Measurements from ENCODE around the gene ANKRD55. TPM values are rescaled to one million over a fixed set of nuclear protein-coding genes. Genes with fewer than 3 reads are reported as not detected.
"Not testable (repeated sequence)": the region's sequence is repeated elsewhere in the genome, so short reads cannot be mapped to it uniquely, and the experiment has no call there.

Gene ANKRD55
- total RNA-seq, 2 experiments from 2014 or later = 0.19 to 0.71 TPM

DNA sequence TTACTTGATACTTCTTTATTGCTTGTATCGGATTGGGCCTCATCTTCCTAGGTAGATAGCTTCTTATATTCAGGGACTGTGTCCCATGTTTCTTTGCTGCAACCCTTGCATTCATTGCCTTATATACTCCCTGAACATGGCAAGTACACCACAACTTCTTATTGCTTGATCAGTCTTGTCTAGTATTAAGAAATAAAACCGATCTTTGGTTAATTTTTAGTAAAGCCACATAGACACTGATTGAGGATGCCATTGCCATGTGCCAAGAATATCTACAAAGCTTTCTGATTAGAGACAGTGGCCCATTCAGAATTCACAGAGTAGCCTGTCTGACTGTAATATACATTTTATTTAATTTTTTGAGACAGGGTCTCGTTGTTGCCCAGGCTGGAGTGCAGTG is 34.7 kb upstream of the ANKRD55 start:
- no peaks in the 10 kb centered on the region for H3K36me3 Mint-ChIP-seq
- no peaks in the 10 kb centered on the region for H3K9me3 Mint-ChIP-seq
- no peak overlapping the region for H3K4me3 Mint-ChIP-seq
- H3K27me3 Mint-ChIP-seq = peaks cover 6% of the 10 kb centered on the region
- no peak overlapping the region for H3K27ac Mint-ChIP-seq
- H3K4me1 Mint-ChIP-seq = peaks cover 7% of the 10 kb centered on the region
- ATAC-seq (ENCODE audit: low read depth) = no peak
- DNase-seq = no peak
- POLR2A ChIA-PET = no interaction called here

DNA sequence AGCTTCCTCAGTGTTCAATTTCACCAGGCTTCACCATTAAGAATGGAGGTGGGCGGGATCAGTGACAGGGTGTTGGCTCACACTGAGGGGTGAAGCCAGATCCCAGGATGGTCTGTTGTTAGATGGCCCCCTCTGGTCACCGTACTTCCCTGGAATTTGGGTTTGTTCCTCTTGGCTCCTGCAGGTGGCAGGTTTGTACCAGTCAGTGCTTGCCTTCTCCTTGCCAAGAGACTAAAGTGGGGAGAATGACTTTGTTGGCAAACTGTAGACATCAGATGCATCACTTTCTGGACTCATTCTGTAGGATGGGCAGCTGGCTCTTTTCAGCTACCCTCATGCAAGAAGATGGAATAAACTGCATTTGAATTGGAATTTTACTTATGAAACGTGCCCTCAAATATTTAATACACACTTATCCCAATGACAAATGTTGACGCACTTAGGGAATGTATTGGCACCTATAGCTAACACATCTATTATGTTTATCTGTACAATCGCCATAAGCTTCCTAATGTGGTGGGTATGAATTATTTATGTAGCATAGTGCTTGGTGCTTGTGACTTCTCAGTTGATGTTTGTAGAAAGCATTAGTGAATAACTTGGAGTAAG is 31.4 kb upstream of the ANKRD55 start:
- no peak overlapping the region for H3K27ac Mint-ChIP-seq
- no peak overlapping the region for H3K4me3 Mint-ChIP-seq
- no peaks in the 10 kb centered on the region for H3K36me3 Mint-ChIP-seq
- H3K9me3 Mint-ChIP-seq = no peaks in the 10 kb centered on the region
- DNase-seq = no peak
- H3K27me3 Mint-ChIP-seq = peaks cover 9% of the 10 kb centered on the region
- POLR2A ChIA-PET = no interaction called here
- no peaks in the 10 kb centered on the region for H3K4me1 Mint-ChIP-seq
- no peak for ATAC-seq (ENCODE audit: low read depth)

DNA sequence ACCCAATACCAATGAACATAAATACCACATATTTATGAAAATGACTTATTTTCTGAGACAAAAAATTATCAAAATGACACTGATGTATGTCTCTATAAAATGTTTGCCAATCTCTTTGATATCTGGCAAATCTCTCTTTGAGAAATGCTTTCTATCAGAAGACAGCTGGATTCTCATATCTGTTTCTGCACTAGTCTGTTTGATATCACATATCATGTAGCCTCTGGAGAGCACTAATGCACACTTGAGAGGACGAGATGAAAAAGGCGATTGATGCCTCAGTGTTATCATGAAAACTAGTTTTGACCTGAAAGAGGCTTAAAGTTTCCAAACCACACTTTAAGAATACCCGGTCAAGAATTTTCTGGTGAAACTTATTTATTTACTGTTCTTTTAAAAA is 29.1 kb upstream of the ANKRD55 start:
- Mint-ChIP-seq H3K9me3 (no peaks in the 10 kb centered on the region), H3K36me3 (no peaks in the 10 kb centered on the region), H3K4me1 (peaks cover 3% of the 10 kb centered on the region), H3K27me3 (peaks cover 8% of the 10 kb centered on the region), H3K4me3 (no peak overlapping the region), H3K27ac (no peak overlapping the region)
- no peak for ATAC-seq (ENCODE audit: low read depth)
- POLR2A ChIA-PET = no interaction called here
- no peak for DNase-seq

DNA sequence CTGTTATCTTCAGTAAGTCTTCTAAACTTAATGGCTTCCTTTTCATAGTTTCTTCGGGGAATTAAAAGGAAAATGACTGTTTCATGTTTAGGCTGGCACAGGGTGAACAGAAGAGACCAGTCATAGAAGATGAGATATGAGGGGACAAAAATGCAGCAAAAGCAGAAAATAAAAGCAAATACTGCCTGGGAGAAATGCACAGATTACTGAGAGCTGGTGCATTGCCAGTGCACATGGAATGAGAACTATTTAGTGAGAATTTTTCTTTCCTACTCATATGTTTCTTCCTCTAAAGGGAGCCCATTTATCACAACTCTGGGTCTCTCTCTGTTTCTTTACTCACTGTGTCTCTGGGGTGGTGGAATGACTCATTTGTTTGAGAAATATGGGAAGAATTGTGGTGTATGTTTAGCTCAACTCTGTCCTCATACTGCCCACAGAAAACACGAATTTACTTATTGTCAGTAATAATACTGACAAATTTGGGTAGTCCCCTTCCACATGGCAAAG is 25.9 kb upstream of the ANKRD55 start:
- POLR2A ChIA-PET = no interaction called here
- ATAC-seq (ENCODE audit: low read depth) = no peak

DNA sequence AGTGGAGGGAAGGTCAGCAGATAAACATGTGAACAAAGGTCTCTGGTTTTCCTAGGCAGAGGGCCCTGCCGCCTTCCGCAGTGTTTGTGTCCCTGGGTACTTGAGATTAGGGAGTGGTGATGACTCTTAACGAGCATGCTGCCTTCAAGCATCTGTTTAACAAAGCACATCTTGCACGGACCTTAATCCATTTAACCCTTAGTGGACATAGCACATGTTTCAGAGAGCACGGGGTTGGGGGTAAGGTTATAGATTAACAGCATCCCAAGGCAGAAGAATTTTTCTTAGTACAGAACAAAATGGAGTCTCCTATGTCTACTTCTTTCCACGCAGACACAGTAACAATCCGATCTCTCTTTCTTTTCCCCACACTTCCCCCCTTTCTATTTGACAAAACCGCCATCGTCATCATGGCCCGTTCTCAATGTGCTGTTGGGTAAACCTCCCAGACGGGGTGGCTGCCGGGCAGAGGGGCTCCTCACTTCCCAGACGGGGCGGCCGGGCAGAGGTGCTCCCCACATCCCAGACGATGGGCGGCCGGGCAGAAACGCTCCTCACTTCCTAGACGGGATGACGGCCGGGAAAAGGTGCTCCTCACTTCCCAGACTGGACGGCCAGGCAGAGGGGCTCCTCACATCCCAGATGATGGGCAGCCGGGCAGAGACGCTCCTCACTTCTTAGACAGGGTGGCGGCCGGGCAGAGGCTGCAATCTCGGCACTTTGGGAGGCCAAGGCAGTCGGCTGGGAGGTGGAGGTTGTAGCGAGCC is 24.8 kb upstream of the ANKRD55 start:
- H3K27ac Mint-ChIP-seq; H3K9me3 Mint-ChIP-seq; H3K36me3 Mint-ChIP-seq; DNase-seq; H3K4me3 Mint-ChIP-seq; H3K27me3 Mint-ChIP-seq; ATAC-seq (ENCODE audit: low read depth); POLR2A ChIA-PET; H3K4me1 Mint-ChIP-seq: not testable (repeated sequence)

More for the DNA sequence above, 25.9 kb upstream of the ANKRD55 start:
- H3K4me3 Mint-ChIP-seq = no peak overlapping the region
- H3K27ac Mint-ChIP-seq = no peak overlapping the region
- peaks cover 3% of the 10 kb centered on the region for H3K4me1 Mint-ChIP-seq
- no peaks in the 10 kb centered on the region for H3K36me3 Mint-ChIP-seq
- H3K9me3 Mint-ChIP-seq = no peaks in the 10 kb centered on the region
- peaks cover 7% of the 10 kb centered on the region for H3K27me3 Mint-ChIP-seq
- no peak for DNase-seq

DNA sequence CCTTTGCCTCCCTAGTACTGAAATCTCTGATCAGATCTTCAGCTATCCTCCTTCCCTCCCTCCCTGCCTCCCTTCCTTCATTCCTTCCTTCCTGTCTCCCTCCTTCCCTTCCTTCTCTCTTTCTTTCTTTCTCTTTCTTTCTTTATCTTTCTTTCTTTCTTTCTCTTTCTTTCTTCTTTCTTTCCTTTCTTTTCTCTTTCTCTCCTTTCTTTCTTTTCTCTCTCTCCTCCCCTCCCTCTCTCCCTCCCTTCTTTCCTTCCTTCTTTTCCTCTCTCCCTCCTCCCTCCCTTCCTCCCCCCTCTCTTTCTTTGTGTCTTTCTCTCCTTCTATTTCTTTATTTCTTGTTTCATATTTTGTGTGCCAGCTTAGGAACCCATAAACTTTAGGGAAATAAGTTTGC is 23.9 kb upstream of the ANKRD55 start:
- Mint-ChIP-seq H3K9me3 (no peaks in the 10 kb centered on the region), H3K27ac (no peak overlapping the region), H3K4me1 (peaks cover 3% of the 10 kb centered on the region), H3K36me3 (no peaks in the 10 kb centered on the region), H3K27me3 (peaks cover 4% of the 10 kb centered on the region), H3K4me3 (no peak overlapping the region)
- ATAC-seq (ENCODE audit: low read depth) (no peak), DNase-seq (no peak)
- POLR2A ChIA-PET = no interaction called here

DNA sequence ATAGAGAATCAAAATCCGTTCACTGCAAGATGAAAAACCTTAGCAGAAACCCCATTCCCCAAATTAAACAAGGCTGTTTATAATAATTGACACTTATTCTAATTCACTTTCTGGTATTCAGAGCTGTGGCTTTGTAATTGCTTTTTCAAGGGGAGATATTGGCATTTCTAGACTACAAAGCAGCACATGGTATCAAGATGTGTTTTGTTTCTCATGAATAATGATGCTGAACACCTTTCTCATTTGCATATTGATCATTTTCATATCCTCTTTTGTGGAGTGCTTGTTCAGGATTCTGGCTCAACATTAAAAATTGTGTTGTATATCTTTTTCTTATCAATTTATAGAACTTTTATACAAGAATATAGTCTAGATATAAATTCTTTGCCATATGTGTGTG is 22.4 kb upstream of the ANKRD55 start:
- no peak for DNase-seq
- POLR2A ChIA-PET = no interaction called here
- Mint-ChIP-seq H3K27ac (no peak overlapping the region), H3K4me3 (no peak overlapping the region), H3K9me3 (no peaks in the 10 kb centered on the region), H3K27me3 (peaks cover 4% of the 10 kb centered on the region), H3K36me3 (no peaks in the 10 kb centered on the region), H3K4me1 (peaks cover 3% of the 10 kb centered on the region)
- ATAC-seq (ENCODE audit: low read depth) = no peak

DNA sequence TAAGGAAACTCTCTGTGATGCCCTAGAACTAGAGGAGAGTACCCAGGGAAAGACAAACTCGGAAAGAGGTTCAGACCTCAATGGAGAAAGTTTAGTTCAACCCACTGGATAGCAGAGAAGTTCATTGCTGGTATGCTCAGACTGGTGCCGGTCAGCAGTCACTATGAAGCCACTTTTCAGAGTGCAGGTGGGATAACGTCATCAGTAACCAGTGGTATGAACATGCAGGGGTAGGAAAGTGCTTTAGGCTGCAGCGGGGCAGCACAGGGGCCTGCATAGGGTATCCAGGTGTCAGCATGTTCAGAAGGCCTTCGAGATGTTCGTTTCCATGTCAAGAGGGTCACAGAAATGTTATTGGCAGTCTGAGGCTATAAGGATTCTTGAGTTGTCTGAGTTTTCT is 20.8 kb upstream of the ANKRD55 start:
- POLR2A ChIA-PET = no interaction called here
- H3K27me3 Mint-ChIP-seq = peaks cover 4% of the 10 kb centered on the region
- ATAC-seq (ENCODE audit: low read depth) (no peak), DNase-seq (no peak)
- no peak overlapping the region for H3K27ac Mint-ChIP-seq
- no peaks in the 10 kb centered on the region for H3K36me3 Mint-ChIP-seq
- peaks cover under 1% of the 10 kb centered on the region for H3K9me3 Mint-ChIP-seq
- H3K4me1 Mint-ChIP-seq = peaks cover 2% of the 10 kb centered on the region
- no peak overlapping the region for H3K4me3 Mint-ChIP-seq

DNA sequence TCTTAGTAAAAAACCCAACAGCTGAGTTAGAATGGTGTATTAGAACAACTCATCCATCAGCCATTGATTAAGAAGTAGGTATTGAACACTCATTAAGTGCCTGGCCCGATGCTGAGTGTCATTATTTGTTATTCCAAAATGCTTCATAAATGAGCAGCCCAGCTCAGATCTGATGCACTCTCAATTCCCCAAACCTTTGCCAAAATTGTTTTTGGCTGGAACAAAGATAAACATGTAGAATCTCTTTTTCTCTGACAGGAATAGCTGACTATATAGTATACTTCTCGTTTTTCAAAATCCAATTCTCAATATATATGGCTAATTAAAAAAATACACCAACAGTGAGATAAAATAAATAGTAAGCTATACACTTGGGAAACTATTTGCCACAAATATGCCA is 20.0 kb upstream of the ANKRD55 start:
- Mint-ChIP-seq H3K4me3 (no peak overlapping the region), H3K36me3 (no peaks in the 10 kb centered on the region), H3K27me3 (peaks cover 4% of the 10 kb centered on the region), H3K4me1 (no peaks in the 10 kb centered on the region), H3K9me3 (peaks cover 2% of the 10 kb centered on the region), H3K27ac (no peak overlapping the region)
- POLR2A ChIA-PET = no interaction called here
- no peak for ATAC-seq (ENCODE audit: low read depth)
- DNase-seq = no peak

DNA sequence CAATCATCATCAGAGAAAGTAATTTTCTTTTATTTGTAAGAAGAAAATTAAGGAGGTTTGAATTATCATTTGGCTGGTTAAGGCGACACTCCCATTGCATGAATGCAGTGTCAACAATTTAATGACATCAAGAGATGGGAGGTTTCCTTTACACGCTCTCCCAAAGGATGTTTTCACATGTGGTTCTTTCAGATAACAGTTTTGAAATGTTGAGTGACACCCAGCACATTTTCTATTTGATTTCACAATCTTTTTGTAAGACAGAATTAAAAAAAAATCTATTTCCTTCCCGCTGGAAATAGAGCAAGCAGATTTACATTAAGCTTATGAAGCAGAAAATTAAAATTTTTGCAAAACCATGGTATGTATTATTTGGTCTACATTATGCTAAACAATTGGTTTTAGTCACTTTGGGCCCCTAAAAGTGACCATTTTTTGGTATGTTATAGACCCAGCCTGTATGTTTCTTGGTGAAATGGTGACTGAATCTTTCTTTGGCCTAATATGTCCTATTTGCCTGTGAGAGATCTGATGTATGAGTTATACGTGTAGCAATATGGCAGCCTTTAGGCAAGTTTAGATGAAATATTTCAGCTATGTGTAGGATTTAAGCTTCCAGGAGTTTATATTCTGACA is 18.9 kb upstream of the ANKRD55 start:
- POLR2A ChIA-PET = no interaction called here
- Mint-ChIP-seq H3K4me3 (no peak overlapping the region), H3K27me3 (peaks cover 3% of the 10 kb centered on the region), H3K4me1 (no peaks in the 10 kb centered on the region), H3K9me3 (peaks cover 4% of the 10 kb centered on the region), H3K36me3 (no peaks in the 10 kb centered on the region), H3K27ac (no peak overlapping the region)
- ATAC-seq (ENCODE audit: low read depth) = no peak
- no peak for DNase-seq

DNA sequence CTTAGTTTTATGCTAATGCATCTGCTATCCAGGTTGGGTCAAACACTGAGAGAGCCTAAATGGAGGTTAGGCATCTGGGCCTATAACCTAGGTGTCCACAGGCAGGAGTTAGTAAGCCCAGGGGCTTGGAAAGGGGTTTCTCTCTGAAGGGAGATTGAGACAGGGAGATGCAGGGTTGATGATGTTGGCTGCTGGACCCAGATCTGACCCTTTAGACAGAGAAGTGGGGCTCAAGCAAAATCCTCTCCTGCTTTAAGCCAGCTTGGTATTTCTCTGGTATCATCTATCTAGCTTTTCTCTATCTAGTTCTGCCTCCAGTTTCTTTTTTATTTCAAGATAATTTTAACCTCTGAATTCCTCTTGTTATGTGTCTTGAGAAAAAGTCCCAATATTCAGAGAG is 18.3 kb upstream of the ANKRD55 start:
- Mint-ChIP-seq H3K27ac (no peak overlapping the region), H3K9me3 (peaks cover 4% of the 10 kb centered on the region), H3K4me1 (no peaks in the 10 kb centered on the region), H3K27me3 (peaks cover 2% of the 10 kb centered on the region), H3K4me3 (no peak overlapping the region), H3K36me3 (no peaks in the 10 kb centered on the region)
- POLR2A ChIA-PET = no interaction called here
- no peak for ATAC-seq (ENCODE audit: low read depth)
- DNase-seq = no peak

DNA sequence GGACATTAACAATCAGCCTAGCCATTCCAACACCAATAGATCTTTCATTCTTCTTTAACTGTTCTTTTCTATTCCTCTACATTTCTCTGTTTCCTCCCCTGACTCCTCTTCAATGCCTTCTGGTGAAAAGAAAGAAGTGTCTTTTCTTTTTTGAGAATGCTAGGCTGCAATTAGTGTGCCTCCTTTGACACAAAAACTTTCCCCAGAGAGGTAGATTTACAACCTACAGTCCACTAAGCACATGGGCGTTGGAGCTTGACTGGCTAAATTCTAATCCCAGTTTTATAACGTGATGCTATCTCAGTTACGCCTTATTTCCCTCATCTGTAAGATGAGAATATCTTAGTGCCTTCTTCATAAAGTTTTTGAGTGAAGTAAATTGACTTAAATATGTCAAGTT is 16.9 kb upstream of the ANKRD55 start:
- ATAC-seq (ENCODE audit: low read depth) = no peak
- no peak for DNase-seq
- no peaks in the 10 kb centered on the region for H3K4me1 Mint-ChIP-seq
- peaks cover 4% of the 10 kb centered on the region for H3K9me3 Mint-ChIP-seq
- no peak overlapping the region for H3K4me3 Mint-ChIP-seq
- no peaks in the 10 kb centered on the region for H3K36me3 Mint-ChIP-seq
- POLR2A ChIA-PET = no interaction called here
- H3K27me3 Mint-ChIP-seq = peaks cover 2% of the 10 kb centered on the region
- no peak overlapping the region for H3K27ac Mint-ChIP-seq

DNA sequence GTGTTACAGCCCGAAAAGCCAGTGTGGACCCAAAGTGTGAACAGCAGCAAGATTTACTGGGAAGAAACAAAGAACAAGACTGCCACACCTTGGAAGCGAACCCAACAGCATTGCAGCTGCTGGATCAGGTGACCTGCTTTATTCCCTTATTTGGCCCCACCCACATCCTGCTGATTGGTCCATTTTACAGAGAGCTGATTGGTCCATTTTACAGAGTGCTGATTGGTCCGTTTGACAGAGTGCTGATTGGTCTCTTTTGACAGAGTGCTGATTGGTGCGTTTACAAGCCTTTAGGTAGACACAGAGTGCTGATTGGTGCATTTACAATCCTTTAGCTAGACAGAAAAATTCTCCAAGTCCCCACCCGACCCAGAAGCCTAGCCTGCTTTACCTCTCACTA is 16.0 kb upstream of the ANKRD55 start:
- POLR2A ChIA-PET; H3K36me3 Mint-ChIP-seq; H3K27me3 Mint-ChIP-seq; ATAC-seq (ENCODE audit: low read depth); DNase-seq; H3K9me3 Mint-ChIP-seq; H3K27ac Mint-ChIP-seq; H3K4me3 Mint-ChIP-seq; H3K4me1 Mint-ChIP-seq: not testable (repeated sequence)

DNA sequence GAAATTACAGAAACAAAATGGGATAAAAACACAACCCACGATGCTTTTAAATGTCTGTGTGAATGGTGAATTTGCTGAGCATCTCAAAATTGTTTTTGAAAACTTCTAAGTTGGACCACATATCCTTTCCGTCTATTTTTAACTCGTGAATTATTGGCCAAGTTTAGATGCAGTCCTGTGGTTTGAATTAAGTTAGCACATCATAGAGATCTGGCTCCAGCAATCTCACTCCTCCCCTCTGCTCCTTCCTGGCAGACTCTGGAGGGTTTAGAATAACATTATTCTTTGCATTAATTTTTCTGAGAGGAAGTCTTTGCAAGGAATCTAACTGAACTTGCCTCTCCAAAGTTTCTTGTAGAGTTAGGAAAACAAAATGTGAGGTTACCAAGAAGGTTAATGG is 14.5 kb upstream of the ANKRD55 start:
- H3K4me1 Mint-ChIP-seq = no peaks in the 10 kb centered on the region
- POLR2A ChIA-PET = no interaction called here
- no peak for DNase-seq
- peaks cover 5% of the 10 kb centered on the region for H3K9me3 Mint-ChIP-seq
- H3K4me3 Mint-ChIP-seq = no peak overlapping the region
- no peak overlapping the region for H3K27ac Mint-ChIP-seq
- peaks cover 2% of the 10 kb centered on the region for H3K27me3 Mint-ChIP-seq
- ATAC-seq (ENCODE audit: low read depth) = no peak
- H3K36me3 Mint-ChIP-seq = no peaks in the 10 kb centered on the region

Measured in activated naive CD8-positive, alpha-beta T cell treated with anti-CD3 and anti-CD28 coated beads, Interleukin-2, amount 10 ng/mL, durations not matched to agents 7 days and 5 days (primary cell).